T47D (cell line): ENCODE results near the gene ZC2HC1C.

Experiments
- DNase-seq, 2 experiments: peaks; one replicate each; pipeline versions ENCODE4 v3.0.0 to v3.0.0-alpha.2; 2011 to 2012; ENCODE audit warnings: low read depth in 1 of 2, low spot score in 1 of 2
- JUND ChIP-seq: IDR thresholded peaks from 2 replicates; pipeline ENCODE4 v1.6.1; 2012; ENCODE audit warnings: low read depth
- in situ Hi-C: cut with HindIII; loops from 2 replicates; pipeline ENCODE4 v1.10.0; 2016; ENCODE audit warnings: low sequenced_read_pairs, low pct_unique_long_range_greater_than_20kb

Gene ZC2HC1C, protein sequence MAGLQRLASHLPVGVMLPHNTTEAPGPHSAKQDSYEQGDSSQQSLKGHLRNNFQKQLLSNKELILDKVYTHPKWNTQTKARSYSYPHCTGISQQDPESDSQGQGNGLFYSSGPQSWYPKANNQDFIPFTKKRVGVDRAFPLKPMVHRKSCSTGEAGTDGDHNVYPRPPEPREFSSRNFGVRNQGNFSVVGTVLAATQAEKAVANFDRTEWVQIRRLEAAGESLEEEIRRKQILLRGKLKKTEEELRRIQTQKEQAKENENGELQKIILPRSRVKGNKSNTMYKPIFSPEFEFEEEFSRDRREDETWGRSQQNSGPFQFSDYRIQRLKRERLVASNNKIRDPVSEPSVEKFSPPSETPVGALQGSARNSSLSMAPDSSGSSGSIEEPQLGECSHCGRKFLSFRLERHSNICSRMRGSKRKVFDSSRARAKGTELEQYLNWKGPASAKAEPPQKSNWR

DNA sequence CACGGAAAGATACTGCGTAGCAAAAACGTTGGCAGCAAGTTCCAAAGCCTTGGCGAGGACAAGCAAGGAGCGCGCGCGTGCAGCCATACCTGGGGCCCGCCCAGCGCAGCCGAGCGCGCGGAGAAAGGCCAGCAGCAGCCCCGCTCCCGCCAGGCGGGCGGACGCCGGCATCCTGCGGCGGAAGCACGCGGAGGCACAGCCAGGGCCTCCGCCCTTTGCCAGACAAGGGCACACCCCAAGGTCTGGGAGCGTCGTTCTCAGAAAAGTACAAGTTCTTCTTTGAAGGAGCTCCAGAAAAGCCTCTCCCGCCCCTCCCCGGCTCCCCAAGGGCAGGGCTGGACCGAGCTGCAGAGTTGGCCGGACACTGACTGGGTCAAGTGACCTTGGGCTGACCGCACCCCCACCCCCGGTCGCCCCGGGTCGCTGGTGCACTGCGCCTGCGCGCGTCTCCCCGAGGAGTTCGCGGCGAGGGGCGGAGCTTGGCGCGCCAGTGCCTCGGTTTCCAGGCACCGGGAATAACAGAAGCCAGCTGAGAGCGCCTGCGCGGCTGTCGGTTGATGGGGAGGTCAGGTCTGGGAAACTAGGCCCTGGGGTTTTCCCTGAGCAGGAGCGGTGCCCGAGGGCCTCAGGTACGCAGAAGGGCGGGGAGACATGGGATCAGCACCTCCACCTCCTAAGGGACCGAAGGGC lies at the start of gene ZC2HC1C:
TSS of gene ZC2HC1C (plus strand) at position 521 of the 690 bp plus-strand sequence. CDS start 933 bp downstream, outside the sequence.
- DNase-seq = peak; percentile 80 to 95
- TF ChIP-seq JUND = no peak
- in situ Hi-C loops = no loop called here

DNA sequence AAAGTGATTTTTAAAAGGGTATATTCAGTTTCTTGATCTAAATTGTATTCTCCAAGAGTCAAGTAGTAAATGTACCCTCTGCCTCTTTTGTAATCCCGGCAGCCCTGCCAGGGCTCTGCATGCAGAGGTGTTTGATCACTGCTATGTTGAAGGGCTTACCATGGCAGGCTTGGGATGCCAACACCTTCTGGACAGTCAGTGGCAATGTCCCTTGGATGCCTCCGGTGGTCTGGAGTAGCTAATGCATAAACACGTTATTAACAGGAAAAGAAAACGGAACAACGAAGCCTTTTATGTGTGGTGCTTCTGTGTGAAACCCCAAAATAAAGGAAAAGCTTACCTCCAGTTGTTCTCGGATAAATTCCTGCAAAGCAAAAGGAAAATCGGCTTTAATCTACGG lies 46.8 kb upstream of the ZC2HC1C start:
- in situ Hi-C loops = no loop called here
- DNase-seq = peak in 1 of 2 experiments; percentile 47
- no peak for TF ChIP-seq JUND

DNA sequence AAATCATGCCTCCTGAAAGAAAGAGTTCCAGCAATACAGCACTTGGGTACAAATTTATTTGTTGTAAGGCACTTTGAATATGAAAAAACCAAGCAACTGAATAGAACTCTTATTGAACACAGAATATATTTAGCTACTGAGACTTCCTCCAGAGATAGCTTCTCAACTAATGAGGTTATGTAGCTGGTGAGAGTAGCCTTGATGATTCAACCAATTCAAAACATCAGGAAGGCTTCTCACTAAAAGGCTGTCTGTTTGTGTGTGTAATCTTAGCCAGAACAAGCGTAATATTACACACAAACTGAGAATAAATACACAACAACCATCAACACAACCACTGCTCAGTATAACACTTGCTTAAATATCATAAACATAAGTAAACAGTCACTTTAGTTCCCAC lies 46.3 kb upstream of the ZC2HC1C start:
- no peak for TF ChIP-seq JUND
- DNase-seq = no peak
- in situ Hi-C loops = no loop called here

DNA sequence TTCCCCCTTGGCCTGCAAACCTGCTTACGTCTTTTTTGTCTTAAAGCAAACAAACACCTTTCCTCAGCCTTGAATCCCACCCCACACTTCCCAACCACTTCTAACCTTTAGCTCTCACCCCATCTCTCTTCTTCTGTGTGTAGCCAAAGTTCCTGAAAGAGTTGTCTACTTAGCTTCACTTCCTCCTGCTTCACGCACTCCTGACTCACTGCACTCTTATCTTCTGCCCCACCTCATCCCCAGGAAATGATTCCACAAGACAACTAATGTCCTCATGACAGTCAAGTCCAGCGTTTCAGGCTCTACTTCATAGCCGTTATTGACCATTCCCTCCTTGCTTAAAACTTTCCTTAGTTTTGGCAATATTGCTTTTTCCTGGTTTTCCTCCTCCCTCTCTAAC lies 44.4 kb upstream of the ZC2HC1C start:
- TF ChIP-seq JUND = no peak
- DNase-seq = no peak

DNA sequence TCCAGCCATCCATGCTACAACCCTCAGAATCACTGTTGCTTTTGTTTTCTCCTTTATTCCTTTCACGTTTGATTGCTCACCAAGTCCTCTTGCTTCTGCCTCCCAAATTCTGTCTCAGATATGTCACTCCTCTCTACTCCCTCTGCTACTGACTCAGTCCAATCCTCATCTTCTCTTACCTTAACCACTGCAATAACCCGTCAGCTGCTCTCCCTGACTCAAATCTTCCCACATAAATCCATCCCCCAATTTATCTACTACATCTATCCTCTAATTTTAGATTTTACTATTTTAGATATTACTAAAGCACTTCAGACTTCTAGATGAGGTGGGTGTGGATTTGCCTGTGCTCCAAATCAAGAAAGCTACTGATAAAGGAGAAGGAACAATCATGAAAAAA lies 43.6 kb upstream of the ZC2HC1C start:
- no peak for TF ChIP-seq JUND
- in situ Hi-C loops = no loop called here
- no peak for DNase-seq

More for the DNA sequence above, 44.4 kb upstream of the ZC2HC1C start:
- in situ Hi-C loops = no loop called here

DNA sequence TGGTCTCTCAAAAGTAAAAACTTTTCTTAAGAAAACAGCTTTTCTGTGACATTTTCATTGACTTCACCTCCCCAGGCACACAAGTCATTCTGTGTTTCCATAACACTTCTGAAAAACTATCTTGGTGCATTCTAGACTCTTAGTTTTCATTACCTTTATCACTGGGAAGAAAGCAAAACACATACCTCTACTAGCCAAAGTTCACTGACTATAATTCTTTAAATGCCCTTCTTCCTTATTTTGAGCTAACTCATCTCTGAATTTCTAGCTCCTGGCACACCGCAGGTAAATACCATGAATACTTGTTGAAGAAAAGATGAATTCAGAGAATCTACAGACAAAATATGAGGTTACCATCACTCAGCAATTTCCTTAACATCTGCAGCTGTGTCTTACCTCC lies 39.3 kb upstream of the ZC2HC1C start:
- in situ Hi-C loops = no loop called here
- DNase-seq = no peak
- no peak for TF ChIP-seq JUND

DNA sequence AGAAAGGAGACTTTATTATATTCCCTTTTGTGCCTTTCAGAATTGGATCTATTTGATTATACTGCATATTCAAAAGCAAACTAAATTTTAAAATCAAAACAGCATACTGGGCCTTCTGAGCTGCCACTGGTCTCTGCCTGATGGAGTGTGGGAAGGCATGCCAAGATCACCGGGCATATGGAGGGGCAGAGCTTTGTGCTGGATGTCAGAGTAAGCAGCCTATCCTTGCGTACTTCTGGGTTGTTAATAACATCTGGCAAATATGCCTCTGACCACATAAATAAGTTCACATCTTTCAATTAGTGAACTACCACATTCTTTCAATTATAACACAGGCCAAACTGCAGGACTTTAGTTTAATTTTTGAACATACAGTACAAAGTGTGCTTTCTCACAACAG lies 36.5 kb upstream of the ZC2HC1C start:
- no peak for TF ChIP-seq JUND
- DNase-seq = no peak
- in situ Hi-C loops = no loop called here

DNA sequence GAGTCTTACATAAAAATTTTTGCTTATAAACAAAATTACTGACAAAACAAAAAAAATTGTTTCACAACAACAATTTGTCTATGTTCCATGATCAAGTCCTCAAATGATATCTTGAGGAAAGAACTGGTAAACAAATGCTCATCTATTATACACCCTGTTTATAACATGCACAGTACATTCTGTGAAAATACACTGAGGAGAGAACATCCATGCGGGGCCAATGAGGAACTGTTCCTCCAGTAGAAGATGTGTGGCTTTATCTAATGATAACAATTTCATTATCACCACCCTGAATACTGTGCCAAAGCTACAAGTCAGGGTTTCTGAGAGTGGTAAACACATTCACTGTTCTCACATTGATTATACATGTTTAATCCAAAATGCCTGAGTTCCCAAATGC lies 28.9 kb upstream of the ZC2HC1C start:
- TF ChIP-seq JUND = no peak
- in situ Hi-C loops = no loop called here
- no peak for DNase-seq

DNA sequence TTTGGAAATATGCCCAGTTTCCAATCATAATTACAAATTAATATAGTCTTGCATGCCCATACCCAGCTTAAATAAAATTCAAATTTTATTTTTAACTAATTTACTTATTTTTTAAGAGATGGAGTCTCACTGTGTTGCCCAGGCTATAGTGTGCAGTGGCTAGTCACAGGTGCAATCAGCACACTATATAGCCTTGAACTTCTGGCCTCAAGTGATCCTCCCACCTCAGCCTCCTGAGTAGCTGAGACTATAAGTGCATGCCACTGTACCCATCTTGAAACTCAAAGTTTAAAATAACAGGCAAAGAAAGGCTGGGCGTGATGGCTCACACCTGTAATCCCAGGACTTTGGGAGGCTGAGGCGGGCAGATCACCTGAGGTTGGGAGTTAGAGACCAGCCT lies 28.5 kb upstream of the ZC2HC1C start:
- DNase-seq = no peak
- in situ Hi-C loops = no loop called here
- TF ChIP-seq JUND = no peak

DNA sequence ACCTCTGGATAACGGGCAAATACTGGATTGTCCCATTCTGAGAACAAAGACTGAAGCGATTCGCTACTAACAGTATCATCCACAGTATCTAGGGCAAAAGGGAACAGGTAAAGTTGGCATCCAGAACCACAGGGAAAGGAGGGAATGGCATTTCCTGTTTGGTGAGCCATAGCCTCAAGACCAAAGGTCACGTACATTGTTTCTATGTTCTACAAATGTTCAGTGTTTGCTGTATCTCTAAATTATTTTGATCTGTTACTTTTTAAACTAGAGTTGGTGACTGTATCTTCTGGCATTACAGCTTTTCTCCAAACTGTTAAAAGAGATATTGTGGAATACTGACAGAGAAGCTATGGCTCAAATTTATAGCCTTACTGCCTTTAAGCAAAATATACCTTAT lies 27.8 kb upstream of the ZC2HC1C start:
- DNase-seq = peak in 1 of 2 experiments; percentile 19

DNA sequence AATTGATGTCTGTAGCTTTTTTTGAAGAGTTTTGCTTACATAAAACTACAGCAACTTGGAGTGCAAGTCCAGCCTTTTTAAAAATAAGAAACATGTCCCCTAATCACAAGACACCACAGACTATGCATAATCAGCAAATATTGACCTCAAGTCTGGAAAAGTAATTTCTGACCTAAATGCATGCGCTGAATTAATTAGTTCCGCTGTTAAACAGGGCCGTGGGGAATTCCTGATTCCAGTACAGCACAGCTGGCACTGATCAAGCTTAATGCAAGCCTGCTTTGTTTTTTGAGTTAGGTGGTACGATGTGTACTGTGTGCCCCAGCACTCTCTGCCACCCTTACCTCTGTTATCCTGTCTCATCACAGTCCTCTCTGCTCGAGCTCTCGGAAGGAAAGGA lies 27.4 kb upstream of the ZC2HC1C start:
- DNase-seq = no peak
- no peak for TF ChIP-seq JUND
- in situ Hi-C loops = no loop called here

More for the DNA sequence above, 27.8 kb upstream of the ZC2HC1C start:
- in situ Hi-C loops = no loop called here
- TF ChIP-seq JUND = no peak

DNA sequence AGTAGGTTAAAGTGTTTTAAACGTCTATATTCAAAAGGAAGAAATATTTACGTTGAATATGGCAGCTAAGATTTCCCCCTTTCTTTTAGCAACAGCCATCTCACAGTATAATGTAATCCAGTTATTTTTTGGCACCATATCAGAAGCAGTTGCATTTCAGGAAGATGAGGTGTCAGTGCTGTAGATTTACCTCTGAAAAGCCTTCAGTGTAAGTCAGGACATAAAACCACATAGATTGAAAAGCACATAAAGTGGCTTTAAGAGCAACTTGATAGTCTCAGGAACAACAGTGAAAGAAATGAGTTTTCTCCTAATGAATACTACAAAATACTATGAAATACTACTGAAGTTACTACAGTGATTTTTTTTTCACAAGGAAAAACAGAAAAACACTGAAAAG lies 25.1 kb upstream of the ZC2HC1C start:
- no peak for DNase-seq

DNA sequence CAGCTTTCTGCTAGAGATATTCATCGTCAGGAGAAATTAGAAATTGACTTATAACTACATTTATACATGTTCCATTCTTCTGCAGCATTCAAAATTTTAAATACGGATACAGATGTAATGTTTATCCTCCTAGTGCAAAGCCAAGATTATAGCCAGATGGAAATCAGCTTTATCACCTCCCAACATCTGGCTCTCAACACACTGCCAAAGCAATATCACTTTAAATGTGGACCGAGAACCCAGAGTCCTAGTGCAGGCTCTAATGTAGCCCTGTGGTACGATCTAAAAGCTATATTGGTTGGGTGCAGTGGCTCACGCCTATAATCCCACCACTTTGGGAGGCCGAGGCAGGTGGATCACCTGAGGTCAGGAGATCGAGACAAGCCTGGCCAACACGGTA lies 24.7 kb upstream of the ZC2HC1C start:
- no peak for DNase-seq
- in situ Hi-C loops = no loop called here
- no peak for TF ChIP-seq JUND

More for the DNA sequence above, 25.1 kb upstream of the ZC2HC1C start:
- no peak for TF ChIP-seq JUND
- in situ Hi-C loops = no loop called here
